Body of pancreas (tissue), 4 donors: ENCODE measurements around the gene MED13L. TPM values are rescaled to one million over a fixed set of nuclear protein-coding genes. Genes with fewer than 3 reads are reported as not detected.

Experiments used
- ATAC-seq: fragments of 150-250 bp; one replicate; pipeline ENCODE4 v1.9.1; 2016
- DNase-seq, 4 donors: peaks; one replicate each; pipeline ENCODE4 v3.0.0-alpha.2; 2019
- H3K27ac ChIP-seq, 4 donors: fragments of 200-600 bp; sonication (generic); 1 replicate in 3 of 4; 2 replicates in 1 of 4; pipeline versions ENCODE4 v1.5.1 to v1.6.1; 2016 to 2019; ENCODE audit warnings: mild to moderate bottlenecking in 1 of 4, mixed read lengths in 1 of 4, moderate library complexity in 1 of 4
- H3K27me3 ChIP-seq, 2 donors: fragments of 200-600 bp; sonication (generic); one replicate each; pipeline ENCODE4 v1.6.0; 2016; ENCODE audit warnings: mild to moderate bottlenecking in 1 of 2
- H3K36me3 ChIP-seq, 2 donors: fragments of 200-600 bp; sonication (generic); replicated peaks in 1 of 2; 2 replicates each; pipeline ENCODE4 v1.5.1; 2016; ENCODE audit warnings: low read depth in 2 of 2; ENCODE audit not compliant: insufficient read depth in 1 of 2
- H3K4me1 ChIP-seq: fragments of 200-600 bp; sonication (generic); one replicate; pipeline ENCODE4 v1.6.0; 2016
- H3K4me3 ChIP-seq, 2 donors: fragments of 200-600 bp; sonication (generic); 1 replicate in 1 of 2; 2 replicates in 1 of 2; pipeline ENCODE4 v1.5.1; 2016 to 2019
- H3K9me3 ChIP-seq, 3 donors: fragments of 200-600 bp; sonication (generic); 1 replicate in 2 of 3; 2 replicates in 1 of 3; pipeline ENCODE4 v1.5.1; 2016
- POLR2A ChIP-seq, 3 donors: fragments of 450-650 bp; IDR thresholded peaks; one replicate each; pipeline ENCODE4 v1.6.1; 2016; ENCODE audit warnings: antibody characterized with exemption in 3 of 3, mild to moderate bottlenecking in 2 of 3
- WGBS, 2 donors: methylation state at CpG; one replicate each; pipeline ENCODE4 v1.1.5; 2017; 5-methylcytosine and 5-hydroxymethylcytosine counted together
- intact Hi-C: fragments of 100-400 bp; cut with DNase I; formaldehyde crosslinking; loops from one replicate; pipeline ENCODE4 v1.15.1; 2023
- total RNA-seq, 2 donors: library from RNA; depleted of rRNA; stranded (reverse); fragments of >200 nt; gene quantifications; one replicate each; pipeline ENCODE4 v1.1.0, GENCODE V29; 2016
- TF ChIP-seq, protein P1 (sequence below), 7 experiments: fragments of 450-650 bp in 4 of 7; fragments of 200-600 bp in 3 of 7; sonication (generic) in 3 of 7; IDR thresholded peaks; one replicate each; pipeline ENCODE4 v1.5.1; 2016 to 2019; ENCODE audit warnings: antibody characterized with exemption in 7 of 7

The MED13L gene
- total RNA-seq, 2 donors from 2014 or later, result 65.9 to 72.6 TPM

DNA sequence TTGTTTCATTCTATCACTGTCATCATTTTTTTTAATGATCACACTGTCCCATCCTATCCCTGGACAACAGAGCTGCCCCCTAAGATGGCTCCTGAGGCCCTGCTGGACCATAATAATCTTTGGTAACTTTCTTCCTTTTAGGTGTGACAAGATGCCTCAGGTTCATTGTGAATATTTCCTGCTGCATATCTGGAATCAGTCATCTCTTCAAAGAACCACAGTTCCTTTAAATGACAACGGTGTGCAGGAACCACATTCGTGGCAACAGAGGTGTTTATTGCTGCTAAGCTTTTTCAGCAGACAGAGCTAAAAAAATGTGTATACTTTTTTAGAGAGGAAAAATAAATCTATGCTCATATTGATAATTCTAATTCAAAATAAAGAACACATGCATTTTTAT, 312.9 kb downstream of the MED13L start:
- ATAC-seq (no peak), DNase-seq (no peak)
- intact Hi-C loops, result no loop called here
- TF ChIP-seq, protein P1, sequence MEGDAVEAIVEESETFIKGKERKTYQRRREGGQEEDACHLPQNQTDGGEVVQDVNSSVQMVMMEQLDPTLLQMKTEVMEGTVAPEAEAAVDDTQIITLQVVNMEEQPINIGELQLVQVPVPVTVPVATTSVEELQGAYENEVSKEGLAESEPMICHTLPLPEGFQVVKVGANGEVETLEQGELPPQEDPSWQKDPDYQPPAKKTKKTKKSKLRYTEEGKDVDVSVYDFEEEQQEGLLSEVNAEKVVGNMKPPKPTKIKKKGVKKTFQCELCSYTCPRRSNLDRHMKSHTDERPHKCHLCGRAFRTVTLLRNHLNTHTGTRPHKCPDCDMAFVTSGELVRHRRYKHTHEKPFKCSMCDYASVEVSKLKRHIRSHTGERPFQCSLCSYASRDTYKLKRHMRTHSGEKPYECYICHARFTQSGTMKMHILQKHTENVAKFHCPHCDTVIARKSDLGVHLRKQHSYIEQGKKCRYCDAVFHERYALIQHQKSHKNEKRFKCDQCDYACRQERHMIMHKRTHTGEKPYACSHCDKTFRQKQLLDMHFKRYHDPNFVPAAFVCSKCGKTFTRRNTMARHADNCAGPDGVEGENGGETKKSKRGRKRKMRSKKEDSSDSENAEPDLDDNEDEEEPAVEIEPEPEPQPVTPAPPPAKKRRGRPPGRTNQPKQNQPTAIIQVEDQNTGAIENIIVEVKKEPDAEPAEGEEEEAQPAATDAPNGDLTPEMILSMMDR (IDR thresholded peaks at IDR 0.05), result no peak
- no peak for TF ChIP-seq POLR2A (IDR thresholded peaks at IDR 0.05)
- Histone ChIP-seq H3K36me3 (peaks cover 10 to 42% of the 10 kb centered on the region in 2 donors), H3K27me3 (no peaks in the 10 kb centered on the region), H3K9me3 (no peaks in the 10 kb centered on the region), H3K4me1 (no peaks in the 10 kb centered on the region), H3K27ac (no peak overlapping the region), H3K4me3 (no peak overlapping the region)
- WGBS, 2 donors, result 75 to 85% methylated on average over 2 of the region's 2 CpGs

DNA sequence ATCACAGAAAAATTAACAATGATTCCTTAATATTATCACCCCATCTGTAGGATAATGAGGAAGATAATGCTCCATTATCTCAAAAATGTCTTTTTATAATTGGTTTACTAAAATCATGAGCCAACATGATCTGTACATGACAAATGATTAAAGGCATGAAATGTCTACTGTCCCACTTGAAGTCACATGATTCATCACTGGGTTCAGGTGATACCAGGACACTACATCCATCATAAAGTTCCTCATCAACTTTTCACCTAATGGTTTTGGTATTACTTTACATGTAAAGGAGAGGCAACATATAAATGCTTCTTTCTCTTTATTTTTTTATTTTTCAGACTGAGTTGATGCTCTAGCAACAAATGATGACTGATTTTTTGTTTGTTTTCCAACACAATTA, 313.3 kb downstream of the MED13L start:
- H3K4me1 ChIP-seq, result no peaks in the 10 kb centered on the region
- peaks cover 10 to 38% of the 10 kb centered on the region in 2 donors for H3K36me3 ChIP-seq
- no peaks in the 10 kb centered on the region for H3K9me3 ChIP-seq
- ATAC-seq (no peak), DNase-seq (no peak)
- no peak overlapping the region for H3K27ac ChIP-seq
- intact Hi-C loops, result no loop called here
- H3K27me3 ChIP-seq, result no peaks in the 10 kb centered on the region
- no peak overlapping the region for H3K4me3 ChIP-seq
- TF ChIP-seq POLR2A (IDR thresholded peaks at IDR 0.05), result no peak
- TF ChIP-seq, protein P1 (IDR thresholded peaks at IDR 0.05), result no peak

DNA sequence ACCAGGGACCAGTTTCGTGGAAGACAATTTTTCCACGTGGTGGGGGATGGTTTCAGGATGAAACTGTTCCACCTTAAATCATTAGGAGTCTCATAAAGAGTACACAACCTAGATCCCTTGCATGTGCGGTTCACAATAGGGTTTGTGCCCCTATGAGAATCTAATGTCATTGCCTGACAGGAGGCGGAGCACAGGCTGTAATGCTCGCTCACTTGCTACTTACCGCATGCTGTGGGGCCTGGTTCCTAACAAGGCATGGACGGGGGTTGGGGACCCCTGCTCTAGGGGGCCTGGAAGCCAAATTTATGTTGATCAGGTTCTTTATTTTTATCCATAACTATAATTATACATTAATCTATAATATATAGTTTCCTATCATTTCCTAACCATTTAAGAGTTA, 315.3 kb downstream of the MED13L start:
- TF ChIP-seq POLR2A (IDR thresholded peaks at IDR 0.05), result no peak
- TF ChIP-seq, protein P1 (IDR thresholded peaks at IDR 0.05), result no peak
- Histone ChIP-seq H3K4me3 (no peak overlapping the region), H3K9me3 (no peaks in the 10 kb centered on the region), H3K27me3 (no peaks in the 10 kb centered on the region), H3K36me3 (peaks cover 10 to 35% of the 10 kb centered on the region in 2 donors), H3K4me1 (no peaks in the 10 kb centered on the region), H3K27ac (no peak overlapping the region)
- 90 to 93% methylated on average over 7 of the region's 7 CpGs for WGBS, 2 donors
- DNase-seq (no peak), ATAC-seq (no peak)
- intact Hi-C loops, result no loop called here

DNA sequence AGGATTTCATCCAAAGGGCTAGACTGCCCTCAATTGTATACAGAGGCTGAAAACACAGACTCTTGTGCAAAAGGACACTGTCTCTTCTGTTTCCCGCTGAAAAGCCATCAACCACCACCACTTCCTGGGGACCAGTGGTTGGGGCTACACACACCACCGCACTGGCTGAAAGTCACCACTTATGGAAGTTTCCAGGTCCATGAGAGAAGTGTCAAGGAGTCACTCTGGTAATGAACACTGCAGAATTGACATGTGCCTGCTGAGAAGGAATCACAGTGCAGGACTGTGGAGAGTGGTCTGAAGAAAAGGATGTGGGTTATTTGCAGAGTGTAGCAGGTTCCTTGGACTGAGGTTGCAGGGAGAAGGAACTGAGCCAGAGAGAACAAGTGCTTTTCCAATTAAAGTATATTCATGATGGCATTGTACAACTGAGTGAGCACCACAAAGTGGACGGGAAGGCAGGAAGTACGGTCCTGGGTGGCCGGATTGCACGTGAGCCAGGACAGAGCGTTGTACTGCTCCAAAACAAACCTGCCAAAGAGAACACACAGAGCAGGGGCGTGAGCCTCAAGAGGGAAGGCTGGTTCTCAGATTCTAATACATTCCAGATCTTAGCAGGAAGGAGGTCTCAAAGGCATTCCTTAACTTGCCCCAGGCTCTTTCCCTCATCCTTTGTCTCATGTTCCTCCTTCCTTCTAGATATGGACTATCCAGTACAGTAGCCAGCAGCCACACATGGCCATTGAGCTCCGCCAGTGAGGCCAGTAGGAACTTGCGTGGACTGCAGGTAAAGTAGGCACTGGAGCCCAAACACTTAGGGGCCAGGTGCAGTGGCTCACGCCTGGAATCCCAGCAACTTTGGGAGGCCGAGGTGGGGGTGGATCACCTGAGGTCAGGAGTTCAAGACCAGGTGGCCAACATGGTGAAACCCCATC, 316.4 kb downstream of the MED13L start:
- intact Hi-C loops, result no loop called here
- DNase-seq, result no peak
- TF ChIP-seq POLR2A (IDR thresholded peaks at IDR 0.05), result no peak
- TF ChIP-seq, protein P1 (IDR thresholded peaks at IDR 0.05), result no peak
- peaks cover 10 to 33% of the 10 kb centered on the region in 2 donors for H3K36me3 ChIP-seq
- H3K27ac ChIP-seq, result no peak overlapping the region
- no peaks in the 10 kb centered on the region for H3K27me3 ChIP-seq
- H3K4me1 ChIP-seq, result no peaks in the 10 kb centered on the region
- H3K4me3 ChIP-seq, result no peak overlapping the region
- H3K9me3 ChIP-seq, result no peaks in the 10 kb centered on the region
- ATAC-seq, result no peak
- WGBS, 2 donors, result 93 to 94% methylated on average over 12 of the region's 12 CpGs
